Cardiac muscle cell (in vitro differentiated cells and primary cell): ENCODE data around the gene STRIP2. TPM values are rescaled to one million over a fixed set of nuclear protein-coding genes. Genes with fewer than 3 reads are reported as not detected.
A peak's percentile ranks its signal among the peaks of the same experiment; 100 is the strongest.
"Not testable (repeated sequence)": the region's sequence is repeated elsewhere in the genome, so short reads cannot be mapped to it uniquely, and the experiment has no call there.

Source experiments
- DNase-seq, 2 donors: peaks; one replicate each; pipeline versions ENCODE4 v3.0.0 to v3.0.0-alpha.2; 2010 to 2017; ENCODE audit warnings: low read depth in 1 of 2, low spot score in 1 of 2
- H3K27ac ChIP-seq: fragments of 200-600 bp; sonication (generic); 2 replicates; pipeline ENCODE4 v1.5.1; 2016
- H3K27me3 ChIP-seq: fragments of 200-600 bp; sonication (generic); 2 replicates; pipeline ENCODE4 v1.6.0; 2016; ENCODE audit warnings: control low read depth
- H3K36me3 ChIP-seq: fragments of 200-600 bp; sonication (generic); 2 replicates; pipeline ENCODE4 v1.5.1; 2016; ENCODE audit warnings: control low read depth
- H3K4me1 ChIP-seq: fragments of 200-600 bp; sonication (generic); 2 replicates; pipeline ENCODE4 v1.8.1; 2017; ENCODE audit warnings: low read depth, mild to moderate bottlenecking, mixed run types
- H3K4me3 ChIP-seq: fragments of 200-600 bp; sonication (generic); 2 replicates; pipeline ENCODE4 v1.5.1; 2016; ENCODE audit warnings: mild to moderate bottlenecking
- H3K9me3 ChIP-seq: fragments of 200-600 bp; sonication (generic); 2 replicates; pipeline ENCODE4 v1.5.1; 2017; ENCODE audit warnings: low read depth, mild to moderate bottlenecking, control low read depth
- polyA plus RNA-seq: library from polyadenylated mRNA; unstranded; fragments of >200 nt; fragmentation: Nextera tagmentation; extraction: Ambion mirVana; gene quantifications from 2 replicates; pipeline ENCODE4 v1.2.1, GENCODE V29; 2016
- total RNA-seq: library from RNA; depleted of rRNA; stranded (reverse); fragments of >200 nt; gene quantifications from 2 replicates; pipeline ENCODE4 v1.2.3, GENCODE V29; 2016
- TF ChIP-seq, protein P1 (sequence below): IDR thresholded peaks from 2 replicates; pipeline ENCODE4 v1.5.1; 2012; ENCODE audit warnings: low read depth, mild to moderate bottlenecking, low read length

The STRIP2 gene
- total and polyA plus RNA-seq, 2 experiments from 2014 or later = 22.0 to 23.5 TPM

GRCh38 chr7:129480674-129481363, 46.6 kb downstream of the STRIP2 start:
- Histone ChIP-seq H3K4me1 (no peaks in the 10 kb centered on the region), H3K27ac (no peak overlapping the region), H3K4me3 (no peak overlapping the region), H3K9me3 (no peaks in the 10 kb centered on the region), H3K27me3 (no peaks in the 10 kb centered on the region), H3K36me3 (peaks cover 34% of the 10 kb centered on the region)
- no peak for DNase-seq
- TF ChIP-seq, protein P1, sequence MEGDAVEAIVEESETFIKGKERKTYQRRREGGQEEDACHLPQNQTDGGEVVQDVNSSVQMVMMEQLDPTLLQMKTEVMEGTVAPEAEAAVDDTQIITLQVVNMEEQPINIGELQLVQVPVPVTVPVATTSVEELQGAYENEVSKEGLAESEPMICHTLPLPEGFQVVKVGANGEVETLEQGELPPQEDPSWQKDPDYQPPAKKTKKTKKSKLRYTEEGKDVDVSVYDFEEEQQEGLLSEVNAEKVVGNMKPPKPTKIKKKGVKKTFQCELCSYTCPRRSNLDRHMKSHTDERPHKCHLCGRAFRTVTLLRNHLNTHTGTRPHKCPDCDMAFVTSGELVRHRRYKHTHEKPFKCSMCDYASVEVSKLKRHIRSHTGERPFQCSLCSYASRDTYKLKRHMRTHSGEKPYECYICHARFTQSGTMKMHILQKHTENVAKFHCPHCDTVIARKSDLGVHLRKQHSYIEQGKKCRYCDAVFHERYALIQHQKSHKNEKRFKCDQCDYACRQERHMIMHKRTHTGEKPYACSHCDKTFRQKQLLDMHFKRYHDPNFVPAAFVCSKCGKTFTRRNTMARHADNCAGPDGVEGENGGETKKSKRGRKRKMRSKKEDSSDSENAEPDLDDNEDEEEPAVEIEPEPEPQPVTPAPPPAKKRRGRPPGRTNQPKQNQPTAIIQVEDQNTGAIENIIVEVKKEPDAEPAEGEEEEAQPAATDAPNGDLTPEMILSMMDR = no peak

GRCh38 chr7:129481376-129481775, 47.1 kb downstream of the STRIP2 start:
- not testable (repeated sequence) for H3K27ac ChIP-seq, H3K4me3 ChIP-seq, H3K4me1 ChIP-seq, H3K9me3 ChIP-seq, H3K27me3 ChIP-seq, DNase-seq
- peaks cover 39% of the 10 kb centered on the region for H3K36me3 ChIP-seq

DNA sequence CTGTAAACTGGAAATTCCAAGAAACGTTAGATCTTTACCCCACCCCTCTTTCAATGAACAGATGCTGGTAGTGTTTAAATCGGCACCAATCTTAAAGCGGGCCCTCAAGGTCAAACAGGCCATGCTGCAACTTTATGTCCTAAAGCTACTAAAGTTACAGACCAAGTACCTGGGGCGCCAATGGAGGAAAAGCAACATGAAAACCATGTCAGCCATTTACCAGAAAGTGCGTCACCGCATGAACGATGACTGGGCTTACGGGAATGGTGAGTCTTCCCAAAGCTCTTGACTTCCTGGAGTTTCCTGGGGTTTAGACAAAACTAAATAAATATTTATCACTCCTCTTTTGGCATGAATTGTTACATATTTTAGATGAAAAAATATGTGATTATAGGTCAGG, 48.5 kb downstream of the STRIP2 start:
- Histone ChIP-seq H3K27me3 (no peaks in the 10 kb centered on the region), H3K9me3 (no peaks in the 10 kb centered on the region), H3K4me1 (no peaks in the 10 kb centered on the region), H3K4me3 (no peak overlapping the region), H3K27ac (no peak overlapping the region), H3K36me3 (peaks cover 43% of the 10 kb centered on the region)
- TF ChIP-seq, protein P1 = no peak
- no peak for DNase-seq

DNA sequence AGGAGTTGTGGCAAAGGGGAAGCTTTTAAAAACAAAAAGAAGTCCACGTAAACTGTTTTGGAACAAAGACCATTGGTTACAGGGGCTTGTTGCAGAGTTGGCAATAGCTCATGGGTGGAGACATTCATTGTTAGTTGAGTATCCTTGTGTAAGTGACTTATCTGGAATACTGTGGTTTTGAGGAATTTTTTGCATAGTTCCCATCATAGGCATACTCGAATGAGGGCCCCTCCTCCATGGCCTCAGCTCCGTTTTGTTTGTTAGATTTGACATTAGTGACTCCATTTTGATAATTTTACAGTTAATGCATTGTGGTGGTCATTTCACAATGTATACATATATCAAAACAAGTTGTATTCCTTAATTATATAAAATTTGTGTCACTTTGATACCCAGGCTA, 55.3 kb downstream of the STRIP2 start:
- Histone ChIP-seq H3K9me3 (no peaks in the 10 kb centered on the region), H3K27me3 (no peaks in the 10 kb centered on the region), H3K36me3 (peaks cover 16% of the 10 kb centered on the region), H3K4me3 (no peak overlapping the region), H3K27ac (no peak overlapping the region), H3K4me1 (no peaks in the 10 kb centered on the region)
- TF ChIP-seq, protein P1 = no peak
- peak in 1 of 2 donors; percentile 97 for DNase-seq

DNA sequence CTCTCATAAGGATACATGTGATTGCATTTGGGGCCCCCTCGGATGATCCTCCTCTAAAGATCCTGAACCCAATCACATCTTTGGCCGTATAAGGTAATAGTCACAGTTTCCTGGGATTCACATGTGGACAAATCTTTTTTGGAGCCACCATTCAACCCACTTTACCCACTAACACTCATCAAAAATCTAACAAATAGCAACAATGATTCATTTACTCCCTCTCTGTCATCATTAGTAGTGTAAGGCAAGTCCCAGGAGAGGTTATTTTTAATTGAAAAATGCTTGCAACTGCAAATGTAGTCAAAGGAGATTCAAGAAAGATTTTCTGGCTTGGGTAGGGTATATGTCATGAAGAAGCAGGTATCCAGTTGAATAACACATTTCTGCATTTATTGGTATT, 58.2 kb downstream of the STRIP2 start:
- no peak overlapping the region for H3K4me3 ChIP-seq
- no peak overlapping the region for H3K27ac ChIP-seq
- no peaks in the 10 kb centered on the region for H3K9me3 ChIP-seq
- H3K36me3 ChIP-seq = peaks cover 5% of the 10 kb centered on the region
- DNase-seq = no peak
- H3K4me1 ChIP-seq = no peaks in the 10 kb centered on the region
- no peaks in the 10 kb centered on the region for H3K27me3 ChIP-seq
- TF ChIP-seq, protein P1 = no peak

- no peaks in the 10 kb centered on the region for H3K9me3 ChIP-seq
- H3K36me3 ChIP-seq = no peaks in the 10 kb centered on the region
- H3K4me1 ChIP-seq = no peaks in the 10 kb centered on the region
- TF ChIP-seq, protein P1 = peak; percentile 27
- H3K27me3 ChIP-seq = no peaks in the 10 kb centered on the region
- peak in 1 of 2 donors; percentile 30 for DNase-seq
- H3K4me3 ChIP-seq = no peak overlapping the region
- no peak overlapping the region for H3K27ac ChIP-seq
Observed at GRCh38 chr7:129493555-129493954, 59.3 kb downstream of the STRIP2 start.
